ENCODE data around the gene ESPNL.

Gene ESPNL

GRCh38 chr2:238095143-238095542 lies 5.0 kb upstream of the ESPNL start:
- TF ChIP-seq, protein P1, sequence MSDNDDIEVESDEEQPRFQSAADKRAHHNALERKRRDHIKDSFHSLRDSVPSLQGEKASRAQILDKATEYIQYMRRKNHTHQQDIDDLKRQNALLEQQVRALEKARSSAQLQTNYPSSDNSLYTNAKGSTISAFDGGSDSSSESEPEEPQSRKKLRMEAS (IDR thresholded peaks at IDR 0.05; ENCODE audit: low read depth, low read length) = no peak
- TF ChIP-seq MYC (IDR thresholded peaks at IDR 0.05; ENCODE audit: low read depth, low read length) = no peak
- no peak for TF ChIP-seq POLR2A (IDR thresholded peaks at IDR 0.05; ENCODE audit: extremely low read depth, insufficient read length)
- TF ChIP-seq CTCF (IDR thresholded peaks at IDR 0.05; ENCODE audit: low read depth, low read length) = no peak
- no peak overlapping the region for H3K4me3 ChIP-seq (ENCODE audit: low read depth, low read length)
- DNase-seq (ENCODE audit: low read depth) = no peak

GRCh38 chr2:238096311-238097011 lies 3.7 kb upstream of the ESPNL start:
- no peak for DNase-seq (ENCODE audit: low read depth)
- H3K4me3 ChIP-seq (ENCODE audit: low read depth, low read length) = no peak overlapping the region
- TF ChIP-seq, protein P1 (IDR thresholded peaks at IDR 0.05; ENCODE audit: low read depth, low read length) = no peak
- TF ChIP-seq MYC (IDR thresholded peaks at IDR 0.05; ENCODE audit: low read depth, low read length) (no peak), POLR2A (IDR thresholded peaks at IDR 0.05; ENCODE audit: extremely low read depth, insufficient read length) (no peak), CTCF (IDR thresholded peaks at IDR 0.05; ENCODE audit: low read depth, low read length) (no peak)

GRCh38 chr2:238097201-238097987 lies 2.7 kb upstream of the ESPNL start:
- TF ChIP-seq CTCF (IDR thresholded peaks at IDR 0.05; ENCODE audit: low read depth, low read length) (no peak), POLR2A (IDR thresholded peaks at IDR 0.05; ENCODE audit: extremely low read depth, insufficient read length) (no peak), MYC (IDR thresholded peaks at IDR 0.05; ENCODE audit: low read depth, low read length) (no peak)
- TF ChIP-seq, protein P1 (IDR thresholded peaks at IDR 0.05; ENCODE audit: low read depth, low read length) = no peak
- H3K4me3 ChIP-seq (ENCODE audit: low read depth, low read length) = no peak overlapping the region
- no peak for DNase-seq (ENCODE audit: low read depth)

- DNase-seq (ENCODE audit: low read depth) = peak; percentile 75
Observed at GRCh38 chr2:238097988-238098871, 1.9 kb upstream of the ESPNL start.

More at GRCh38 chr2:238097988-238098871, 1.9 kb upstream of the ESPNL start:
- TF ChIP-seq POLR2A (IDR thresholded peaks at IDR 0.05; ENCODE audit: extremely low read depth, insufficient read length) (no peak), CTCF (IDR thresholded peaks at IDR 0.05; ENCODE audit: low read depth, low read length) (no peak), MYC (IDR thresholded peaks at IDR 0.05; ENCODE audit: low read depth, low read length) (no peak)
- TF ChIP-seq, protein P1 (IDR thresholded peaks at IDR 0.05; ENCODE audit: low read depth, low read length) = peak; percentile 69
- H3K4me3 ChIP-seq (ENCODE audit: low read depth, low read length) = no peak overlapping the region
